GM19238 (cell line): ENCODE measurements around the gene ABCC8.

ENCODE experiments used
- DNase-seq: peaks from one replicate; pipeline ENCODE4 v3.0.0; 2011; ENCODE audit warnings: low spot score; ENCODE audit not compliant: insufficient read length

ABCC8 gene

GRCh38 chr11:17353821-17354600 lies 122.6 kb downstream of the ABCC8 start:
- DNase-seq, result no peak

DNA sequence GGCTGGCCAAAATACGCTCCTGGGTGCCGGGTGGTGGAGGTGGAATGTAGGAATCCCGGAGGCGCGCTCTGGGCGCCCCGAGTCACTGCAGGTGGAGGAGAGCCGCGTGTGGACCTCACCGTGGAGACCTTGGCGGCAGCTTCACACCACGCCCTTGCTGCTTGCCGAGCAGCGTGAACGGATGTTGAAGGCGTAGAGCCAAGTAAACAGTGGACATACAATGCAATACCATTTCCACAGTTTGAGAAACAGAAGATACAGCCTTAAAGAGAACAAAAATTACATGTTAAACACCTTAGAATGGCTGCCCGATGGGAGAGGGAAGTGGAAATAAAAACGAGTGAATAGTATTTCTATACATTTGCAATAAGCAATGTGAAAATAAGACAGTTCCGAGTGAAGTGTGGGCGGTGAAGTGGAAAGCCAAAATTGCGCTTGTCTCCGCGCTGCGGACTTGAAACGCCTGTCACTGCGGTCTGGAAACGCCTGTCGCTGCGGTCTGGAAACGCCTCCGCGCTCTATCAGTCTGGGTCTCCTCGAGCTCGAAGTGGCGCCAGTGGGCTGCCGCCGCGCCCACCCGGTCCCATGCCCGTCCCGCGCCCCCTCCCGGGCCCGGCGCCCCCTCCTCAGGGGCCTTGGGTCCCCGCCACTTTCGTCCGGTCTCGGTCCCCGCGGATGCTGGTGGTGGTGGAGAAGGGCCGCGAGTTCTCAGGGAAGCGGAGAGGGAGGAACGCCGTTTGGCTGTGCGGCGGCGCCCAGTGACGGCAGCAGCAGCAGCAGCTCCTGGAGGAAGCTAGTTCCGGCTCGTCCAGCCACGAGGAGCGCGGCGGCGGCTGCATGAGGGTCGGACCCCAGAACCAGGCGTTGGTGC lies 123.5 kb downstream of the ABCC8 start:
- peak; percentile 31 for DNase-seq

DNA sequence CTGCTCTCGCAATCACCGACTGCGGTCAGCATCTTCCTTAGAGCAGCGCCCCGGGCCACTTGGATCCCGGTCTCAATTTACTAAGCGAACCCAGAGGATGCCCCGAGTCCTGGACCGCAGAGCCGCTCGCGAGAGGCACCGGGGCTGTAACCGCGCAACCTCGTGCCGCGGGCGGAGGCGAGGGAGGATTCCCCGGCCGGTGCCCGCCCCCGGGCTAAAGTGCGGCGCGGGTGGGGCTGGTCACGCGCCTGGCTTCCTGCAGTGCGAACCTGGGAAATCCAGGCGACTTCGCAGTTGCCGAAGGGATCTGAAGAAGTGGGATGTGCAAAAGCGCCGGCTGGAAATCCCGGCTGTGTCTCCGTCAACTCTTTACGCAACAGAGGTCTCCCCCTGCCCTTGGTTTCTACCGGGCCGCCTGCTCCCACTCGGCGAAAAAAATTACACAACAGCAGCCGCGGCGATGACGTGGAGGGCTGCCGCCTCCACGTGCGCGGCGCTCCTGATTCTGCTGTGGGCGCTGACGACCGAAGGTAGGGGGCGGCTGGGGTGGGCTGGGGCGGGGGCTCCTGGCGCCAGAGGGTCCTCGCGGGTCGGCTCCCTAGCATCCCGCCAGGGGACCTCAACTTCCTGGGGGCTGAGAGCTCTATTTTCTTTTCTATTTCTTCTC lies 125.0 kb downstream of the ABCC8 start, which contains the start of gene NCR3LG1:
TSS of gene NCR3LG1 (plus strand) at position 291 of the 667 bp plus-strand sequence. CDS start at position 461, 170 bp downstream.
- no peak for DNase-seq

DNA sequence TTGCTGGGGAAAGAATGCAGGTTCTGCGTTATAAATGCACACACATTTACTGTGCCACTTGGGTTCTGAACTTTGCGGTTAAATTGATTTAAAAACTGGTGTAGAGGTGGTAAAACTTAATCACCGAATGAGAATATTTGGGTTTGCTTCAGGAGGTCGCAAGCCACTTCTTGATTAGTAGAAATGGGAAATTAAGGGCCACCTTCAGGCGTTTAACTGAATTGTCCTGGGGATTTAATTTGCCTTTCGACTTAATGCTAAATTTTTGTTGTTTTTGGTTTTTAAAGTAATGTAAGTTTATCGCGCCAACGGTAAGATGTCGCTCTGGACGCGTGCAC lies 125.5 kb downstream of the ABCC8 start:
- no peak for DNase-seq

GRCh38 chr11:17350455-17351171 lies 126.0 kb downstream of the ABCC8 start:
- DNase-seq, result no peak

- DNase-seq, result no peak
These were observed 129.0 kb downstream of the ABCC8 start for GRCh38 chr11:17347676-17348075.

DNA sequence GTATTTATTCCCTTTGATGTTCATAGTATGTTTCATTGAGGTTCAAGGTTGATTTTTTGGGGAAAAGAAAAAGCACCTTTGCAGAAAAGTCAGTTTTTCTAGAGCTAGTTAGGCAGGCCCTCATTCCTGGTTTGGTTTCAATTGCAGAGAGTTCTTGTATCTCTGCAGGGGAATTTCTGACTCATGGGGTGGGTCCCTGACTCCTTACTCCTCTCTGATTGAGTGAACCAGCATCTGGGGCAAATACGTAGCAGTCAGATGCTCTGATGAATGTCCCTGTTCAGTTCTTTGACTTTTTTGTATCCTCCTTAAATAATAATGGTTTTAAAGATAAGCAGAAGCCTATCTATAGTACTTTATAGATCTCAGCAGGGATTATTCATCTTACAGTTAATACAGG lies 132.7 kb downstream of the ABCC8 start:
- no peak for DNase-seq

GRCh38 chr11:17343257-17343656 lies 133.4 kb downstream of the ABCC8 start:
- DNase-seq, result no peak
